Panc1 (cell line): Measurements from ENCODE around the gene AHCTF1. TPM values are rescaled to one million over a fixed set of nuclear protein-coding genes. Genes with fewer than 3 reads are reported as not detected.

Source experiments
- ATAC-seq: fragments of 200-7000 bp; cut with Tn5 transposase; 2 replicates; pipeline ENCODE4 v1.9.1; 2020; ENCODE audit warnings: mild to moderate bottlenecking, moderate library complexity
- Bru-seq: library from RNA; stranded (reverse); fragments of 400-500 nt; gene quantifications from one replicate; lab custom pipeline; 2021; lab: Mats Ljungman, UMichigan
- BruChase-seq, 2 experiments: library from RNA; stranded (reverse); fragments of 400-500 nt; gene quantifications; one replicate each; lab custom pipeline; 2021; lab: Mats Ljungman, UMichigan
- BruUV-seq: library from RNA; stranded (reverse); fragments of 400-500 nt; replicated peaks from 2 replicates; lab custom pipeline; 2021; lab: Mats Ljungman, UMichigan
- CTCF ChIA-PET: fragments of 300-600 bp; sonication (Branson Sonifier 250); formaldehyde crosslinking; loops from one replicate; lab custom pipeline; 2022; ENCODE audit warnings: antibody characterized with exemption; lab: Charles Lee
- POLR2A ChIA-PET: fragments of 300-600 bp; sonication (Branson Sonifier 250); formaldehyde crosslinking; loops from one replicate; lab custom pipeline; 2022; ENCODE audit warnings: antibody characterized with exemption; lab: Charles Lee
- DNase-seq: peaks from one replicate; pipeline ENCODE4 v3.0.0-alpha.2; 2010; ENCODE audit warnings: low read depth, low spot score
- H3K27ac ChIP-seq: 2 replicates; pipeline ENCODE4 v1.5.1; 2011; ENCODE audit warnings: mild to moderate bottlenecking, low read length, inconsistent platforms
- H3K27me3 ChIP-seq: fragments of 200-500 bp; sonication (Bioruptor generic); 2 replicates; pipeline ENCODE4 v1.6.0; 2014; ENCODE audit warnings: low read length, inconsistent platforms; ENCODE audit not compliant: control insufficient read depth, insufficient read depth
- H3K36me3 ChIP-seq: fragments of 200-500 bp; sonication (Bioruptor generic); 2 replicates; pipeline ENCODE4 v1.5.1; 2014; ENCODE audit warnings: inconsistent platforms, mild to moderate bottlenecking, low read length, moderate library complexity; ENCODE audit not compliant: control insufficient read depth, insufficient read depth
- H3K4me1 ChIP-seq: 2 replicates; pipeline ENCODE4 v1.5.1; 2011; ENCODE audit warnings: inconsistent platforms, mild to moderate bottlenecking, low read length, moderate library complexity; ENCODE audit not compliant: control insufficient read depth, insufficient read depth
- H3K4me3 ChIP-seq, 2 experiments: 2 replicates each; pipeline ENCODE4 v1.5.1; 2011 to 2012; ENCODE audit warnings: low read depth in 2 of 2, low read length in 2 of 2, mild to moderate bottlenecking in 2 of 2, inconsistent platforms in 1 of 2, moderate library complexity in 1 of 2
- H3K9me3 ChIP-seq: fragments of 200-500 bp; sonication (Bioruptor generic); 2 replicates; pipeline ENCODE4 v1.5.1; 2014; ENCODE audit warnings: low read depth, mild to moderate bottlenecking, inconsistent platforms, low read length, moderate library complexity; ENCODE audit not compliant: control insufficient read depth, insufficient read depth
- POLR2AphosphoS5 ChIP-seq: IDR thresholded peaks from 2 replicates; pipeline ENCODE4 v1.6.1; 2012; ENCODE audit warnings: mild to moderate bottlenecking, low read depth, low read length, moderate library complexity
- SIN3A ChIP-seq: IDR thresholded peaks from 2 replicates; pipeline ENCODE4 v1.6.1; 2012; ENCODE audit warnings: low read depth, mild to moderate bottlenecking, low read length, moderate library complexity, borderline replicate concordance; ENCODE audit not compliant: insufficient read depth
- in situ Hi-C: cut with HindIII; loops from 2 replicates; pipeline ENCODE4 v1.10.0; 2016; ENCODE audit warnings: low sequenced_read_pairs, low pct_unique_long_range_greater_than_20kb
- intact Hi-C: fragments of 100-400 bp; cut with micrococcal nuclease; formaldehyde crosslinking; loops from one replicate; pipeline ENCODE4 v1.10.0; 2022; ENCODE audit not compliant: unreplicated experiment
- long read RNA-seq: library from polyadenylated mRNA; unstranded; transcript quantifications from one replicate; pipeline ENCODE4 v2.0.0, GENCODE V29; 2021; ENCODE audit not compliant: unreplicated experiment
- polyA plus RNA-seq: library from polyadenylated mRNA; unstranded; fragments of >200 nt; gene quantifications from one replicate; pipeline ENCODE4 v1.2.1, GENCODE V29; 2012; ENCODE audit warnings: missing spikeins; ENCODE audit not compliant: insufficient read length
- total RNA-seq: library from RNA; stranded (reverse); gene quantifications from one replicate; pipeline ENCODE4 v1.2.1, GENCODE V29; 2021; ENCODE audit not compliant: unreplicated experiment
- TF ChIP-seq, protein P1 (sequence below): fragments of 450-650 bp; IDR thresholded peaks from 2 replicates; pipeline ENCODE4 v1.5.1; 2017; ENCODE audit warnings: mild to moderate bottlenecking
- TF ChIP-seq, protein P2 (sequence below), 2 experiments: IDR thresholded peaks; 2 replicates each; pipeline ENCODE4 v1.6.1; 2011 to 2012; ENCODE audit warnings: low read depth in 2 of 2, control low read depth in 1 of 2, low read length in 1 of 2, mild to moderate bottlenecking in 1 of 2, moderate library complexity in 1 of 2; ENCODE audit not compliant: insufficient read depth in 1 of 2

AHCTF1 gene, protein sequence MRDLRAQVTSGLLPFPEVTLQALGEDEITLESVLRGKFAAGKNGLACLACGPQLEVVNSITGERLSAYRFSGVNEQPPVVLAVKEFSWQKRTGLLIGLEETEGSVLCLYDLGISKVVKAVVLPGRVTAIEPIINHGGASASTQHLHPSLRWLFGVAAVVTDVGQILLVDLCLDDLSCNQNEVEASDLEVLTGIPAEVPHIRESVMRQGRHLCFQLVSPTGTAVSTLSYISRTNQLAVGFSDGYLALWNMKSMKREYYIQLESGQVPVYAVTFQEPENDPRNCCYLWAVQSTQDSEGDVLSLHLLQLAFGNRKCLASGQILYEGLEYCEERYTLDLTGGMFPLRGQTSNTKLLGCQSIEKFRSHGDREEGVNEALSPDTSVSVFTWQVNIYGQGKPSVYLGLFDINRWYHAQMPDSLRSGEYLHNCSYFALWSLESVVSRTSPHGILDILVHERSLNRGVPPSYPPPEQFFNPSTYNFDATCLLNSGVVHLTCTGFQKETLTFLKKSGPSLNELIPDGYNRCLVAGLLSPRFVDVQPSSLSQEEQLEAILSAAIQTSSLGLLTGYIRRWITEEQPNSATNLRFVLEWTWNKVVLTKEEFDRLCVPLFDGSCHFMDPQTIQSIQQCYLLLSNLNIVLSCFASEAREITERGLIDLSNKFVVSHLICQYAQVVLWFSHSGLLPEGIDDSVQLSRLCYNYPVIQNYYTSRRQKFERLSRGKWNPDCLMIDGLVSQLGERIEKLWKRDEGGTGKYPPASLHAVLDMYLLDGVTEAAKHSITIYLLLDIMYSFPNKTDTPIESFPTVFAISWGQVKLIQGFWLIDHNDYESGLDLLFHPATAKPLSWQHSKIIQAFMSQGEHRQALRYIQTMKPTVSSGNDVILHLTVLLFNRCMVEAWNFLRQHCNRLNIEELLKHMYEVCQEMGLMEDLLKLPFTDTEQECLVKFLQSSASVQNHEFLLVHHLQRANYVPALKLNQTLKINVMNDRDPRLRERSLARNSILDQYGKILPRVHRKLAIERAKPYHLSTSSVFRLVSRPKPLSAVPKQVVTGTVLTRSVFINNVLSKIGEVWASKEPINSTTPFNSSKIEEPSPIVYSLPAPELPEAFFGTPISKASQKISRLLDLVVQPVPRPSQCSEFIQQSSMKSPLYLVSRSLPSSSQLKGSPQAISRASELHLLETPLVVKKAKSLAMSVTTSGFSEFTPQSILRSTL (N-terminal part only)
- total RNA-seq (49.9 TPM), Bru-seq, nascent RNA (percentile 94 among the genes with signal in this experiment), BruChase-seq, experiment 1, labeled RNA remaining after a 2-hour chase (percentile 95 among the genes with signal in this experiment), BruChase-seq, experiment 2, labeled RNA remaining after a 6-hour chase (percentile 92 among the genes with signal in this experiment)
- polyA plus RNA-seq, result 25.0 TPM
- long read RNA-seq, full-length matches to known transcripts, result 16 of 63 reads
- long read RNA-seq, partial matches to known transcripts, result 28 of 63 reads
- long read RNA-seq, other reads (novel, unspliced or antisense), result 19 of 63 reads

DNA sequence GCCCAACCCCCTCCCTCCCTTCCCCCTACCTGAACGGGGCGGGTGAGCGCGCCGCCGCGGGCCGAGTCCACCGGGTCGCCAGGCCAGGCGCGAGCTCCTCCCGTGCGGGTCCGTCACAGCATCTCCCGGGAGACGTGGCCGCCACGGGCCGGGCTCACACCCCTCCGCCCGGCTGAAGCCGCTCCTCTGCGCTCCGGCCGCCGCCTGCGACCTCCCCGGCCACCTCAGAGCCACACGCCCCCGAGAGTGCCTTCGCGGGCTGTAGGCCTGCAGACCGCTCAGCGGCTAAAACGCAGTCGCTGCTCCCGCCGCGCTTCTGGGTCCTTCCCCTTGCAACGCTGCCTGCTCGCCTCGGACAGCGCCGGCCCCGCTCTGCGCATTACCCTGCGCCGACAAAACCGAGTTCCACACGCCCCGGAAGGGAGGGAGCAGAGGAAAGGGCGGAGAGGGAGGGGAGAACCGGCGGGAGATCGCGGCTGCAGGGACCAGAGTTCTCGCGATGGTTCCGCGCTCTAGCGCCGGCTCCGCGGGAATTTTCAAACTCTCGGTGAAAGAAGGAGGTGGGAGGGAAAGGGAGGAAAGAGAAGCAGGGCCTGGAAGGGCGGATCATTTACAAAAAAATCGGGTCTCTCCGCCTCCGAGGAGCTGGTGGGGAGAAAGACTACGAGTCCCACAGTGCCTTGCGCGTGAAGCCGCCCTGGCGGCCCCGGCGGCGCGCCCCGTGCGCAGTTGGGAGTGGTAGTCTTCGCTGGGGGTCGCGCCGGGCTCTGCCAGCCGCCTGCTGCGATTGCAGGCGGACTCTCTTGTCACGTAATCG lies at the start of gene AHCTF1:
Gene AHCTF1 (minus strand): TSS at position 400 of the 817 bp plus-strand sequence. CDS start 13,578 bp downstream, outside the sequence.
- no peak for TF ChIP-seq SIN3A
- TF ChIP-seq, protein P1, sequence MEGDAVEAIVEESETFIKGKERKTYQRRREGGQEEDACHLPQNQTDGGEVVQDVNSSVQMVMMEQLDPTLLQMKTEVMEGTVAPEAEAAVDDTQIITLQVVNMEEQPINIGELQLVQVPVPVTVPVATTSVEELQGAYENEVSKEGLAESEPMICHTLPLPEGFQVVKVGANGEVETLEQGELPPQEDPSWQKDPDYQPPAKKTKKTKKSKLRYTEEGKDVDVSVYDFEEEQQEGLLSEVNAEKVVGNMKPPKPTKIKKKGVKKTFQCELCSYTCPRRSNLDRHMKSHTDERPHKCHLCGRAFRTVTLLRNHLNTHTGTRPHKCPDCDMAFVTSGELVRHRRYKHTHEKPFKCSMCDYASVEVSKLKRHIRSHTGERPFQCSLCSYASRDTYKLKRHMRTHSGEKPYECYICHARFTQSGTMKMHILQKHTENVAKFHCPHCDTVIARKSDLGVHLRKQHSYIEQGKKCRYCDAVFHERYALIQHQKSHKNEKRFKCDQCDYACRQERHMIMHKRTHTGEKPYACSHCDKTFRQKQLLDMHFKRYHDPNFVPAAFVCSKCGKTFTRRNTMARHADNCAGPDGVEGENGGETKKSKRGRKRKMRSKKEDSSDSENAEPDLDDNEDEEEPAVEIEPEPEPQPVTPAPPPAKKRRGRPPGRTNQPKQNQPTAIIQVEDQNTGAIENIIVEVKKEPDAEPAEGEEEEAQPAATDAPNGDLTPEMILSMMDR, result no peak
- TF ChIP-seq POLR2AphosphoS5, result peak; percentile 93
- TF ChIP-seq, protein P2, sequence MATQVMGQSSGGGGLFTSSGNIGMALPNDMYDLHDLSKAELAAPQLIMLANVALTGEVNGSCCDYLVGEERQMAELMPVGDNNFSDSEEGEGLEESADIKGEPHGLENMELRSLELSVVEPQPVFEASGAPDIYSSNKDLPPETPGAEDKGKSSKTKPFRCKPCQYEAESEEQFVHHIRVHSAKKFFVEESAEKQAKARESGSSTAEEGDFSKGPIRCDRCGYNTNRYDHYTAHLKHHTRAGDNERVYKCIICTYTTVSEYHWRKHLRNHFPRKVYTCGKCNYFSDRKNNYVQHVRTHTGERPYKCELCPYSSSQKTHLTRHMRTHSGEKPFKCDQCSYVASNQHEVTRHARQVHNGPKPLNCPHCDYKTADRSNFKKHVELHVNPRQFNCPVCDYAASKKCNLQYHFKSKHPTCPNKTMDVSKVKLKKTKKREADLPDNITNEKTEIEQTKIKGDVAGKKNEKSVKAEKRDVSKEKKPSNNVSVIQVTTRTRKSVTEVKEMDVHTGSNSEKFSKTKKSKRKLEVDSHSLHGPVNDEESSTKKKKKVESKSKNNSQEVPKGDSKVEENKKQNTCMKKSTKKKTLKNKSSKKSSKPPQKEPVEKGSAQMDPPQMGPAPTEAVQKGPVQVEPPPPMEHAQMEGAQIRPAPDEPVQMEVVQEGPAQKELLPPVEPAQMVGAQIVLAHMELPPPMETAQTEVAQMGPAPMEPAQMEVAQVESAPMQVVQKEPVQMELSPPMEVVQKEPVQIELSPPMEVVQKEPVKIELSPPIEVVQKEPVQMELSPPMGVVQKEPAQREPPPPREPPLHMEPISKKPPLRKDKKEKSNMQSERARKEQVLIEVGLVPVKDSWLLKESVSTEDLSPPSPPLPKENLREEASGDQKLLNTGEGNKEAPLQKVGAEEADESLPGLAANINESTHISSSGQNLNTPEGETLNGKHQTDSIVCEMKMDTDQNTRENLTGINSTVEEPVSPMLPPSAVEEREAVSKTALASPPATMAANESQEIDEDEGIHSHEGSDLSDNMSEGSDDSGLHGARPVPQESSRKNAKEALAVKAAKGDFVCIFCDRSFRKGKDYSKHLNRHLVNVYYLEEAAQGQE (IDR thresholded peaks at IDR 0.05; ENCODE audit: insufficient read depth in 1 of 2, low read depth in 2 of 2, low read length in 1 of 2), result 0 out of 4 replicates have a peak, but pooled peaks of 1 of the 2 experiments have one; percentile 70
- Histone ChIP-seq H3K27me3 (no peaks in the 10 kb centered on the region), H3K27ac (peak within 1 kb of the TSS; percentile 93), H3K4me3 (peak within 1 kb of the TSS; percentile 83 to 89), H3K9me3 (no peaks in the 10 kb centered on the region), H3K4me1 (peaks cover 8% of the 10 kb centered on the region; the same call in 1 of the 2 replicates), H3K36me3 (peaks cover 5% of the 10 kb centered on the region)
- peak; percentile 95 for DNase-seq
- ChIA-PET POLR2A (no interaction called here), CTCF (no interaction called here)
- ATAC-seq, result peak; percentile 97
- in situ Hi-C loops (no loop called here), intact Hi-C loops (no loop called here)
- BruUV-seq, result no TSS peak
